DND-41 (cell line): ENCODE data around the gene SAFB2.

Experiments
- ATAC-seq: fragments of 200-7000 bp; cut with Tn5 transposase; 3 replicates; pipeline ENCODE4 v1.9.1; 2021; ENCODE audit warnings: low read depth; ENCODE audit not compliant: insufficient read depth
- DNase-seq: peaks from one replicate; pipeline ENCODE4 v3.0.0-alpha.2; 2020
- H2AFZ ChIP-seq: 2 replicates; pipeline ENCODE4 v1.6.0; 2012; ENCODE audit warnings: low read depth, low read length
- H3K27ac ChIP-seq: 2 replicates; pipeline ENCODE4 v1.5.1; 2012; ENCODE audit warnings: low read length, inconsistent platforms
- H3K27me3 ChIP-seq: fragments of 200-600 bp; sonication (generic); 2 replicates; pipeline ENCODE4 v1.6.0; 2012; ENCODE audit warnings: low read length, mild to moderate bottlenecking, inconsistent platforms; ENCODE audit not compliant: insufficient read depth, poor library complexity
- H3K36me3 ChIP-seq: 2 replicates; pipeline ENCODE4 v1.5.1; 2012; ENCODE audit warnings: low read length, inconsistent platforms; ENCODE audit not compliant: insufficient read depth
- H3K4me1 ChIP-seq: 2 replicates; pipeline ENCODE4 v1.5.1; 2012; ENCODE audit warnings: mild to moderate bottlenecking, low read length; ENCODE audit not compliant: insufficient read depth
- H3K4me2 ChIP-seq: 2 replicates; pipeline ENCODE4 v1.6.0; 2012; ENCODE audit warnings: mild to moderate bottlenecking, moderate library complexity, low read length, inconsistent platforms; ENCODE audit not compliant: insufficient read depth
- H3K4me3 ChIP-seq, 2 experiments: fragments of 200-600 bp in 1 of 2; shearing (Covaris generic) in 1 of 2; 2 replicates each; pipeline ENCODE4 v1.5.1; 2012 to 2016; ENCODE audit warnings: inconsistent platforms in 2 of 2, low read length in 2 of 2, mild to moderate bottlenecking in 2 of 2, low read depth in 1 of 2, moderate library complexity in 1 of 2
- H3K79me2 ChIP-seq: 2 replicates; pipeline ENCODE4 v1.6.0; 2012; ENCODE audit warnings: low read length, inconsistent platforms; ENCODE audit not compliant: insufficient read depth
- H3K9ac ChIP-seq: 2 replicates; pipeline ENCODE4 v1.6.0; 2012; ENCODE audit warnings: low read depth, mild to moderate bottlenecking, inconsistent platforms, low read length, moderate library complexity
- H3K9me3 ChIP-seq: 2 replicates; pipeline ENCODE4 v1.5.1; 2012; ENCODE audit warnings: low read length, moderate library complexity, mild to moderate bottlenecking, inconsistent platforms; ENCODE audit not compliant: insufficient read depth, severe bottlenecking
- H4K20me1 ChIP-seq: 2 replicates; pipeline ENCODE4 v1.6.0; 2012; ENCODE audit warnings: low read length; ENCODE audit not compliant: insufficient read depth
- EZH2 ChIP-seq: IDR thresholded peaks from 3 replicates; pipeline ENCODE4 v1.6.1; 2012; ENCODE audit warnings: borderline replicate concordance, low read depth, mild to moderate bottlenecking, moderate library complexity, low read length, inconsistent platforms; ENCODE audit not compliant: severe bottlenecking
- TF ChIP-seq, protein P1 (sequence below): IDR thresholded peaks from 2 replicates; pipeline ENCODE4 v1.5.1; 2012; ENCODE audit warnings: borderline replicate concordance, low read length, moderate library complexity, mild to moderate bottlenecking; ENCODE audit not compliant: poor library complexity, severe bottlenecking; ENCODE audit errors: extremely low read depth

Gene SAFB2

DNA sequence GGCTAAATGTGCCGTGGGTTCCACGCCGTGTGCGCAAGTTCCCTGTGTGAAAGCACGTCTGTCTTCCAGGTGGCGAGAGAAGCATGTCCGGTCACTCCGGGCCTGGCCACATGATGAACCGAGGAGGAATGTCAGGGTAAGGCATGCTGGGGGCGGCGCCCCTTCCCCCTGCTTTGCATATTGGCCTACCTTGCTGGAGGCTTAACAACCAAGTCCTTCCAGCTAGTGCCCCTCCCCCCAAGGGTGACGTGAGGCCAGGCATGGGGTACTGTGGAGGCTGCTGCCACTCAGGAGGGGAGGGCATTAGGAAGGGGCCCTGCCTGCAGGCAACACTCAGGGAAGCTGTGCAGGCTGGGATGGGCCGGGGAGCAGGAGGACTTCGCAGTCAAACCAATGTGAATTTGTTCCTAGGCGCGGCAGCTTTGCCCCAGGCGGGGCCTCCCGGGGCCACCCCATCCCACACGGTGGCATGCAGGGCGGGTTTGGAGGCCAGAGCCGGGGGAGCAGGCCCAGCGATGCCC, 45.2 kb upstream of the SAFB2 start:
- Histone ChIP-seq H3K4me1 (no peaks in the 10 kb centered on the region), H3K79me2 (no peaks in the 10 kb centered on the region), H3K27me3 (no peaks in the 10 kb centered on the region), H3K9ac (no peak overlapping the region), H3K27ac (no peak overlapping the region), H3K9me3 (no peaks in the 10 kb centered on the region), H3K36me3 (peaks cover 82% of the 10 kb centered on the region), H4K20me1 (peaks cover 13% of the 10 kb centered on the region), H3K4me3 (no peak overlapping the region), H3K4me2 (no peak overlapping the region), H2AFZ (no peak overlapping the region)
- ATAC-seq = no peak
- no peak for DNase-seq
- TF ChIP-seq EZH2 = no peak
- TF ChIP-seq, protein P1, sequence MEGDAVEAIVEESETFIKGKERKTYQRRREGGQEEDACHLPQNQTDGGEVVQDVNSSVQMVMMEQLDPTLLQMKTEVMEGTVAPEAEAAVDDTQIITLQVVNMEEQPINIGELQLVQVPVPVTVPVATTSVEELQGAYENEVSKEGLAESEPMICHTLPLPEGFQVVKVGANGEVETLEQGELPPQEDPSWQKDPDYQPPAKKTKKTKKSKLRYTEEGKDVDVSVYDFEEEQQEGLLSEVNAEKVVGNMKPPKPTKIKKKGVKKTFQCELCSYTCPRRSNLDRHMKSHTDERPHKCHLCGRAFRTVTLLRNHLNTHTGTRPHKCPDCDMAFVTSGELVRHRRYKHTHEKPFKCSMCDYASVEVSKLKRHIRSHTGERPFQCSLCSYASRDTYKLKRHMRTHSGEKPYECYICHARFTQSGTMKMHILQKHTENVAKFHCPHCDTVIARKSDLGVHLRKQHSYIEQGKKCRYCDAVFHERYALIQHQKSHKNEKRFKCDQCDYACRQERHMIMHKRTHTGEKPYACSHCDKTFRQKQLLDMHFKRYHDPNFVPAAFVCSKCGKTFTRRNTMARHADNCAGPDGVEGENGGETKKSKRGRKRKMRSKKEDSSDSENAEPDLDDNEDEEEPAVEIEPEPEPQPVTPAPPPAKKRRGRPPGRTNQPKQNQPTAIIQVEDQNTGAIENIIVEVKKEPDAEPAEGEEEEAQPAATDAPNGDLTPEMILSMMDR = no peak

DNA sequence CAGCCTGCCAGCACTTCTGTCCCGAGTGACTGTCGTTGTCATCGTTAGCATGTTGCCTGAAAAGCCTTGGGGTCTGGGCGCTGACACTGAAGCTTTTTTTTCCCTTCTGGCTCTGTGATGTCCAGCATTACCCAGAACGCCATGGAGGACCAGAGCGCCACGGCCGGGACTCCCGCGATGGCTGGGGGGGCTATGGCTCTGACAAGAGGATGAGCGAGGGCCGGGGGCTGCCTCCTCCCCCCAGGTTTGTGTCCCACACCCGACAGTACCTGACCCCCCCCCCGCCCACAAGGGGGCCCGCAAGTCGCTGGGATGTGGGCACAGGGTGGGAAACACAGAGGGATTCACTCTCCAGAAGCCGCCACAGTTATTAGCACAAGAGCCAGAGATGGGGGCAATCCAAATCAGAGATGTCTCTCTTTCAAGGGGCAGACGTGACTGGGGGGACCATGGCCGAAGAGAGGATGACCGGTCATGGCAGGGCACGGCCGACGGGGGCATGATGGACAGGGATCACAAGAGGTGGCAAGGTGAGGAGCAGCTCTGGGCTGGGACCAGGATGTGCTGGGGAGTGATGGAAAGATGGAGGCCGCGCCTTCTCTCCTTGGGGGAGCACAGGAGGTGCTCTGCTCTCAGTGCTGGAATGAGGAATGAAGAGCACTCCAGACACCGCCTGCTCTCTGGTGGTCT, 44.5 kb upstream of the SAFB2 start:
- ATAC-seq = no peak

DNA sequence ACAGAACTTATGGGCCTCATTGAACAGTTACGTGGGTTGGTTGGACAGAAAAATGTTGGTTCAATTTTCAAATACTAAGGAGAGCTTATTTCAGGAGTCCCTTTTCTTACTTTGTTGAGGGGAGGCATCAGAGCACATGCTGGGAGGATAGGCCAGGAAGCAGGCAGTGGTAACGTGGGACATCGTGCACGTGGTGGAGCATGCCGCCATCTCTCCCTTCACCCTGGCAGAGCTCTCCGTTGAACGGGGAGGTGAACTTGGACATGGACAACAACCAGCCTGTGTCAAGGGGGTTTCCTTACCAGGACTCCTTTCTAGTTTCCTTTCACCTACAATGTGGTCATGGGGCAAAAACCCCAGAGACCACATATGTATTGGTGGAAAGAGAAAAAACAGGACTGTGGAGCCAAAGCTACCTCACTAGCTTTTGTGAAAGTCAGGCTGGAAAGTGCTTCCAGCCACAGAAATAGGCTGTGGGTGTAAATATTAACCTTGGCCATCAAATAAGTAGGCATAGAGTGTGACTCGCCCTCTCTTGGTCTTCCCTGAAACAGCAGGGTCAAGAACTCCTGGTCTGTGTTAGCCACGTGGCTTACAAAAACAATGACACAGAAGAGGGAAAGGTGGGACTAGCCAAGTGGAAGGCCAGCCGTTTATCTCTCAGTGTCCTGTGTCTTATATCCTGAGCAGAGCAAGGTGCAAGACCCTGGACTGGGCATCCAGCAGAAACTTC, 43.4 kb upstream of the SAFB2 start:
- peaks cover 90% of the 10 kb centered on the region for H3K36me3 ChIP-seq
- H4K20me1 ChIP-seq = peaks cover 17% of the 10 kb centered on the region
- no peaks in the 10 kb centered on the region for H3K79me2 ChIP-seq
- DNase-seq = no peak
- H3K27ac ChIP-seq = no peak overlapping the region
- TF ChIP-seq, protein P1 = no peak
- no peak for TF ChIP-seq EZH2
- H3K9me3 ChIP-seq = no peaks in the 10 kb centered on the region
- H3K4me2 ChIP-seq = no peak overlapping the region
- H2AFZ ChIP-seq = no peak overlapping the region
- no peak overlapping the region for H3K4me3 ChIP-seq
- no peaks in the 10 kb centered on the region for H3K4me1 ChIP-seq
- H3K27me3 ChIP-seq = no peaks in the 10 kb centered on the region
- no peak for ATAC-seq
- no peak overlapping the region for H3K9ac ChIP-seq

More for the DNA sequence above, 44.5 kb upstream of the SAFB2 start:
- Histone ChIP-seq H3K36me3 (peaks cover 87% of the 10 kb centered on the region), H3K4me2 (no peak overlapping the region), H4K20me1 (peaks cover 13% of the 10 kb centered on the region), H3K9ac (no peak overlapping the region), H3K27ac (no peak overlapping the region), H3K4me3 (no peak overlapping the region), H2AFZ (no peak overlapping the region), H3K27me3 (no peaks in the 10 kb centered on the region), H3K79me2 (no peaks in the 10 kb centered on the region), H3K9me3 (no peaks in the 10 kb centered on the region), H3K4me1 (no peaks in the 10 kb centered on the region)
- no peak for DNase-seq
- TF ChIP-seq, protein P1 = no peak
- no peak for TF ChIP-seq EZH2
